Activated T-helper 2 cell treated with anti-CD3 and anti-CD28 coated beads, Interferon-gamma antibody, Interleukin-2, Interleukin-4, amounts not matched to agents 10 μg/mL and 5 μg/mL and 100 μg/mL, durations not matched to agents 14 hours and 24 hours and 36 hours (primary cell): ENCODE data around the gene FA2H. TPM values are rescaled to one million over a fixed set of nuclear protein-coding genes. Genes with fewer than 3 reads are reported as not detected.
"Not testable (repeated sequence)": the region's sequence is repeated elsewhere in the genome, so short reads cannot be mapped to it uniquely, and the experiment has no call there.

Source experiments
- DNase-seq: peaks from one replicate; pipeline ENCODE4 v3.0.0; 2021; ENCODE audit warnings: low spot score
- H3K27ac Mint-ChIP-seq: one replicate; pipeline ENCODE4 v1.8.0; 2021; ENCODE audit warnings: mixed read lengths
- H3K27me3 Mint-ChIP-seq: one replicate; pipeline ENCODE4 v1.8.0; 2021; ENCODE audit warnings: low read depth, mixed read lengths
- H3K36me3 Mint-ChIP-seq: one replicate; pipeline ENCODE4 v1.8.0; 2021; ENCODE audit warnings: low read depth, mixed read lengths
- H3K4me1 Mint-ChIP-seq: one replicate; pipeline ENCODE4 v1.8.0; 2021; ENCODE audit warnings: low read depth, mixed read lengths
- H3K4me3 Mint-ChIP-seq: one replicate; pipeline ENCODE4 v1.8.0; 2021; ENCODE audit warnings: low read depth, mild to moderate bottlenecking, moderate library complexity, mixed read lengths
- H3K9me3 Mint-ChIP-seq: one replicate; pipeline ENCODE4 v1.8.0; 2021; ENCODE audit warnings: mixed read lengths
- intact Hi-C: fragments of 100-400 bp; cut with micrococcal nuclease; formaldehyde crosslinking; loops from one replicate; pipeline ENCODE4 v1.15.1; 2023
- total RNA-seq: library from RNA; stranded (reverse); gene quantifications from 2 replicates; pipeline ENCODE4 v1.2.3, GENCODE V29; 2022

The FA2H gene
- total RNA-seq, 1 donor from 2014 or later, result not detected

- Mint-ChIP-seq H3K4me3 (no peak overlapping the region), H3K27me3 (peaks cover 4% of the 10 kb centered on the region), H3K36me3 (peaks cover 2% of the 10 kb centered on the region), H3K9me3 (peaks cover 18% of the 10 kb centered on the region), H3K4me1 (no peaks in the 10 kb centered on the region), H3K27ac (no peak overlapping the region)
- DNase-seq, result no peak
- intact Hi-C loops, result no loop called here
These were observed 51.4 kb downstream of the FA2H start for GRCh38 chr16:74723256-74723655.

GRCh38 chr16:74722156-74722555 is 52.5 kb downstream of the FA2H start:
- intact Hi-C loops, DNase-seq, H3K27ac Mint-ChIP-seq, H3K4me1 Mint-ChIP-seq, H3K36me3 Mint-ChIP-seq, H3K4me3 Mint-ChIP-seq, H3K27me3 Mint-ChIP-seq: not testable (repeated sequence)
- H3K9me3 Mint-ChIP-seq, result peaks cover 13% of the 10 kb centered on the region

- no peak for DNase-seq
- Mint-ChIP-seq H3K9me3 (peaks cover 8% of the 10 kb centered on the region), H3K27me3 (peaks cover 4% of the 10 kb centered on the region), H3K27ac (no peak overlapping the region), H3K4me3 (no peak overlapping the region), H3K4me1 (no peaks in the 10 kb centered on the region), H3K36me3 (peaks cover 2% of the 10 kb centered on the region)
- intact Hi-C loops, result no loop called here
These were observed 52.9 kb downstream of the FA2H start for GRCh38 chr16:74721716-74722115.

- Mint-ChIP-seq H3K9me3 (no peaks in the 10 kb centered on the region), H3K36me3 (no peaks in the 10 kb centered on the region), H3K27ac (no peak overlapping the region), H3K27me3 (peaks cover 4% of the 10 kb centered on the region), H3K4me3 (no peak overlapping the region), H3K4me1 (no peaks in the 10 kb centered on the region)
- intact Hi-C loops, result no loop called here
- no peak for DNase-seq
These were observed 54.0 kb downstream of the FA2H start for GRCh38 chr16:74720579-74720978.

GRCh38 chr16:74718741-74719610 is 55.6 kb downstream of the FA2H start:
- Mint-ChIP-seq H3K27me3 (peaks cover 4% of the 10 kb centered on the region), H3K9me3 (no peaks in the 10 kb centered on the region), H3K36me3 (no peaks in the 10 kb centered on the region), H3K4me3 (no peak overlapping the region), H3K27ac (no peak overlapping the region), H3K4me1 (no peaks in the 10 kb centered on the region)
- no peak for DNase-seq
- intact Hi-C loops, result no loop called here

GRCh38 chr16:74718140-74718539 is 56.5 kb downstream of the FA2H start:
- Mint-ChIP-seq H3K27ac (no peak overlapping the region), H3K4me1 (no peaks in the 10 kb centered on the region), H3K36me3 (no peaks in the 10 kb centered on the region), H3K27me3 (peaks cover 4% of the 10 kb centered on the region), H3K4me3 (no peak overlapping the region), H3K9me3 (no peaks in the 10 kb centered on the region)
- DNase-seq, result no peak
- intact Hi-C loops, result no loop called here

- H3K4me1 Mint-ChIP-seq, result no peaks in the 10 kb centered on the region
- no peaks in the 10 kb centered on the region for H3K36me3 Mint-ChIP-seq
- H3K9me3 Mint-ChIP-seq, result no peaks in the 10 kb centered on the region
- no peak for DNase-seq
- H3K27ac Mint-ChIP-seq, result no peak overlapping the region
- intact Hi-C loops, result no loop called here
- H3K4me3 Mint-ChIP-seq, result no peak overlapping the region
- H3K27me3 Mint-ChIP-seq, result peaks cover 4% of the 10 kb centered on the region
These were observed 57.3 kb downstream of the FA2H start for GRCh38 chr16:74717367-74717766.

- Mint-ChIP-seq H3K27ac (no peak overlapping the region), H3K9me3 (no peaks in the 10 kb centered on the region), H3K4me3 (no peak overlapping the region), H3K36me3 (no peaks in the 10 kb centered on the region), H3K4me1 (no peaks in the 10 kb centered on the region), H3K27me3 (peaks cover 4% of the 10 kb centered on the region)
- intact Hi-C loops, result no loop called here
- no peak for DNase-seq
These were observed 58.3 kb downstream of the FA2H start for GRCh38 chr16:74716355-74716754.

- DNase-seq, result no peak
- H3K27ac Mint-ChIP-seq, result no peak overlapping the region
- no peaks in the 10 kb centered on the region for H3K27me3 Mint-ChIP-seq
- intact Hi-C loops, result no loop called here
- peaks cover 4% of the 10 kb centered on the region for H3K4me1 Mint-ChIP-seq
- H3K9me3 Mint-ChIP-seq, result no peaks in the 10 kb centered on the region
- no peaks in the 10 kb centered on the region for H3K36me3 Mint-ChIP-seq
- H3K4me3 Mint-ChIP-seq, result no peak overlapping the region
These were observed 60.7 kb downstream of the FA2H start for GRCh38 chr16:74713876-74714275.

- peaks cover 4% of the 10 kb centered on the region for H3K4me1 Mint-ChIP-seq
- no peaks in the 10 kb centered on the region for H3K36me3 Mint-ChIP-seq
- H3K9me3 Mint-ChIP-seq, result no peaks in the 10 kb centered on the region
- no peak overlapping the region for H3K27ac Mint-ChIP-seq
- intact Hi-C loops, result no loop called here
- no peak for DNase-seq
- peaks cover under 1% of the 10 kb centered on the region for H3K27me3 Mint-ChIP-seq
- no peak overlapping the region for H3K4me3 Mint-ChIP-seq
These were observed 61.3 kb downstream of the FA2H start for GRCh38 chr16:74713325-74713724.

- Mint-ChIP-seq H3K27me3 (peaks cover 4% of the 10 kb centered on the region), H3K4me3 (no peak overlapping the region), H3K9me3 (no peaks in the 10 kb centered on the region), H3K27ac (no peak overlapping the region), H3K4me1 (peaks cover 4% of the 10 kb centered on the region), H3K36me3 (no peaks in the 10 kb centered on the region)
- intact Hi-C loops, result no loop called here
- DNase-seq, result no peak
These were observed 62.7 kb downstream of the FA2H start for GRCh38 chr16:74711938-74712337.

- Mint-ChIP-seq H3K4me3 (no peak overlapping the region), H3K27ac (no peak overlapping the region), H3K9me3 (no peaks in the 10 kb centered on the region), H3K27me3 (peaks cover 4% of the 10 kb centered on the region), H3K36me3 (no peaks in the 10 kb centered on the region), H3K4me1 (peaks cover 6% of the 10 kb centered on the region)
- DNase-seq, result no peak
- intact Hi-C loops, result no loop called here
These were observed 64.2 kb downstream of the FA2H start for GRCh38 chr16:74710401-74710800.

- no peak overlapping the region for H3K27ac Mint-ChIP-seq
- H3K4me3 Mint-ChIP-seq, result no peak overlapping the region
- no peaks in the 10 kb centered on the region for H3K36me3 Mint-ChIP-seq
- intact Hi-C loops, result loop anchor here (1.0 to 10.0 kb wide), 5 partner anchors 63 to 725 kb away; partner anchors contain the start of genes CFDP1, FA2H and LDHD
- peaks cover 11% of the 10 kb centered on the region for H3K4me1 Mint-ChIP-seq
- peak; percentile 68 for DNase-seq
- peaks cover 4% of the 10 kb centered on the region for H3K27me3 Mint-ChIP-seq
- H3K9me3 Mint-ChIP-seq, result no peaks in the 10 kb centered on the region
These were observed 65.2 kb downstream of the FA2H start for GRCh38 chr16:74709441-74709877.
